OCI-LY7 (cell line): ENCODE measurements around the gene TCERG1L. TPM values are rescaled to one million over a fixed set of nuclear protein-coding genes. Genes with fewer than 3 reads are reported as not detected.

Experiments used
- BruUV-seq: library from RNA; stranded (reverse); fragments of 400-500 nt; replicated peaks from 2 replicates; lab custom pipeline; 2021; lab: Mats Ljungman, UMichigan
- CTCF ChIA-PET: fragments of 300-600 bp; sonication (Branson Sonifier 250); formaldehyde crosslinking; loops from one replicate; lab custom pipeline; 2022; ENCODE audit warnings: antibody characterized with exemption; ENCODE audit not compliant: unreplicated experiment; lab: Charles Lee
- POLR2A ChIA-PET: fragments of 300-600 bp; sonication (Branson Sonifier 250); formaldehyde crosslinking; loops from one replicate; lab custom pipeline; 2022; ENCODE audit warnings: antibody characterized with exemption; lab: Charles Lee
- DNase-seq: peaks from one replicate; pipeline ENCODE4 v3.0.0-alpha.2; 2015; ENCODE audit warnings: low spot score
- H2AFZ ChIP-seq: fragments of 200-600 bp; sonication (generic), shearing (Covaris generic); 2 replicates; pipeline ENCODE4 v1.6.1; 2014; ENCODE audit warnings: mild to moderate bottlenecking, antibody characterized with exemption, low read length, moderate library complexity
- H3K27ac ChIP-seq: fragments of 200-600 bp; sonication (generic); 2 replicates; pipeline ENCODE4 v1.5.1; 2014; ENCODE audit warnings: mixed run types, low read depth, mild to moderate bottlenecking, moderate library complexity, low read length, inconsistent platforms; ENCODE audit not compliant: poor library complexity, severe bottlenecking
- H3K36me3 ChIP-seq: fragments of 200-600 bp; sonication (generic); 2 replicates; pipeline ENCODE4 v1.6.1; 2014; ENCODE audit warnings: mild to moderate bottlenecking, antibody characterized with exemption, low read length, moderate library complexity, mixed read lengths; ENCODE audit not compliant: insufficient read depth
- H3K4me1 ChIP-seq: fragments of 200-600 bp; sonication (generic); 2 replicates; pipeline ENCODE4 v1.5.1; 2014; ENCODE audit warnings: mild to moderate bottlenecking, low read length; ENCODE audit not compliant: insufficient read depth, poor library complexity, severe bottlenecking
- H3K4me2 ChIP-seq: fragments of 200-600 bp; sonication (generic); 2 replicates; pipeline ENCODE4 v1.6.1; 2014; ENCODE audit warnings: mild to moderate bottlenecking, low read length
- H3K4me3 ChIP-seq: fragments of 200-600 bp; sonication (generic); 2 replicates; pipeline ENCODE4 v1.5.1; 2014; ENCODE audit warnings: mild to moderate bottlenecking, low read depth, low read length; ENCODE audit not compliant: poor library complexity, severe bottlenecking
- H3K79me2 ChIP-seq: fragments of 200-600 bp; sonication (generic); 2 replicates; pipeline ENCODE4 v1.6.1; 2016; ENCODE audit warnings: low read depth, mild to moderate bottlenecking, low read length, moderate library complexity, mixed read lengths; ENCODE audit not compliant: insufficient read depth
- H3K9me2 ChIP-seq: fragments of 200-600 bp; sonication (generic); 2 replicates; pipeline ENCODE4 v1.6.1; 2016; ENCODE audit warnings: mild to moderate bottlenecking, low read length, mixed read lengths; ENCODE audit not compliant: insufficient read depth
- H3K9me3 ChIP-seq: fragments of 200-600 bp; sonication (generic); 2 replicates; pipeline ENCODE4 v1.6.1; 2014; ENCODE audit warnings: mild to moderate bottlenecking, mixed run types, low read length, mixed read lengths
- H4K20me1 ChIP-seq: fragments of 200-600 bp; sonication (generic); 2 replicates; pipeline ENCODE4 v1.6.1; 2014; ENCODE audit warnings: mild to moderate bottlenecking, antibody characterized with exemption, low read length, moderate library complexity, mixed read lengths; ENCODE audit not compliant: insufficient read depth
- CTCF ChIP-seq: fragments of 200-600 bp; sonication (generic); conservative IDR thresholded peaks from 2 replicates; pipeline ENCODE4 v1.5.1; 2014; ENCODE audit warnings: mild to moderate bottlenecking, antibody characterized with exemption, low read length, moderate library complexity, mixed read lengths
- EZH2phosphoT487 ChIP-seq: fragments of 200-600 bp; sonication (generic); IDR thresholded peaks from 2 replicates; pipeline ENCODE4 v1.6.1; 2018; ENCODE audit warnings: low read depth, borderline replicate concordance, mild to moderate bottlenecking, mixed run types, antibody characterized with exemption, low read length, moderate library complexity, mixed read lengths
- intact Hi-C: fragments of 100-400 bp; cut with micrococcal nuclease; formaldehyde crosslinking; loops from one replicate; pipeline ENCODE4 v1.10.0; 2022; ENCODE audit not compliant: unreplicated experiment
- total RNA-seq, 2 experiments: library from RNA; depleted of rRNA in 1 of 2; stranded (reverse); fragments of >200 nt in 1 of 2; shearing (Covaris generic) in 1 of 2; gene quantifications; 2 replicates each; pipeline ENCODE4 v1.2.3, GENCODE V29; 2014 to 2022

Gene TCERG1L
- total RNA-seq, 2 experiments from 2014 or later, result not detected

GRCh38 chr10:131282961-131283360 is 28.6 kb downstream of the TCERG1L start:
- no peak overlapping the region for H3K27ac ChIP-seq
- POLR2A ChIA-PET, result no interaction called here
- H3K9me3 ChIP-seq, result no peaks in the 10 kb centered on the region
- no peaks in the 10 kb centered on the region for H3K79me2 ChIP-seq
- H3K4me1 ChIP-seq, result no peaks in the 10 kb centered on the region
- H3K4me2 ChIP-seq, result no peak overlapping the region
- no peak overlapping the region for H2AFZ ChIP-seq
- TF ChIP-seq EZH2phosphoT487 (no peak), CTCF (no peak)
- no TSS peak for BruUV-seq
- H4K20me1 ChIP-seq, result no peaks in the 10 kb centered on the region
- H3K9me2 ChIP-seq, result no peaks in the 10 kb centered on the region
- CTCF ChIA-PET, result no interaction called here
- no peak overlapping the region for H3K4me3 ChIP-seq
- DNase-seq, result no peak
- no peaks in the 10 kb centered on the region for H3K36me3 ChIP-seq
- intact Hi-C loops, result no loop called here

GRCh38 chr10:131280101-131280500 is 31.4 kb downstream of the TCERG1L start:
- intact Hi-C loops, result no loop called here
- Histone ChIP-seq H3K4me2 (no peak overlapping the region), H3K36me3 (no peaks in the 10 kb centered on the region), H3K9me3 (no peaks in the 10 kb centered on the region), H3K4me3 (no peak overlapping the region), H3K4me1 (no peaks in the 10 kb centered on the region), H4K20me1 (no peaks in the 10 kb centered on the region), H2AFZ (no peak overlapping the region), H3K9me2 (no peaks in the 10 kb centered on the region), H3K79me2 (no peaks in the 10 kb centered on the region), H3K27ac (no peak overlapping the region)
- TF ChIP-seq EZH2phosphoT487, result no peak
- no peak for TF ChIP-seq CTCF
- POLR2A ChIA-PET, result no interaction called here
- CTCF ChIA-PET, result no interaction called here
- no peak for DNase-seq
- no TSS peak for BruUV-seq

GRCh38 chr10:131279516-131279915 is 32.0 kb downstream of the TCERG1L start:
- H2AFZ ChIP-seq, result no peak overlapping the region
- no peak for DNase-seq
- H3K9me2 ChIP-seq, result no peaks in the 10 kb centered on the region
- H3K4me3 ChIP-seq, result no peak overlapping the region
- H3K27ac ChIP-seq, result no peak overlapping the region
- H3K4me1 ChIP-seq, result no peaks in the 10 kb centered on the region
- no TSS peak for BruUV-seq
- H3K4me2 ChIP-seq, result no peak overlapping the region
- no peaks in the 10 kb centered on the region for H4K20me1 ChIP-seq
- intact Hi-C loops, result no loop called here
- no peaks in the 10 kb centered on the region for H3K9me3 ChIP-seq
- CTCF ChIA-PET, result no interaction called here
- POLR2A ChIA-PET, result no interaction called here
- no peaks in the 10 kb centered on the region for H3K36me3 ChIP-seq
- no peaks in the 10 kb centered on the region for H3K79me2 ChIP-seq
- TF ChIP-seq EZH2phosphoT487, result no peak
- no peak for TF ChIP-seq CTCF
